ENCODE measurements around the gene ELOVL6. TPM values are rescaled to one million over a fixed set of nuclear protein-coding genes. Genes with fewer than 3 reads are reported as not detected.

Gene ELOVL6
- total and polyA plus RNA-seq, 2 of the 4 experiments (the other 2 are of a cell fraction), result 17.9 to 19.0 TPM

DNA sequence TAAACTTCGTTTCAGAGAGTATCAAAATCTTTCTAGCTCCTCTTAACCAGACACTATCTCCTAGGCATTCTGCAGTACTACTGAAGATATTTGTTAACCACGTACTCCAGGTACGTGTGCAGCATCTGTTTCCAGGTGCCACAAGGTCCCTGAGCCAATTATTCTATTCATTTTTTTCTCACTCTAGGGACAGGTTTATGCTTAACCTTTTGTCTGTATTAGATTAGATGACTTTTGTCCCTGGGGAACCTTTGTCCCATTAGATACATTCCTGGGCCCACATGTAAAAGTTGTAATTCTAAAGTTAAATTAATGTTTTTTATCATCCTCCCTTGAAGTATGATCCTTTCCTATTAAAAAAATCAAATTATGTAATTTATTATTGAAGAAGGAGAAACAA lies 16.5 kb downstream of the ELOVL6 start:
- no peak overlapping the region for H2AFZ ChIP-seq (replicated peaks; ENCODE audit: low read length, poor library complexity)
- CTCF ChIA-PET, result no interaction called here

More for the DNA sequence above, 16.5 kb downstream of the ELOVL6 start:
- H3K27me3 ChIP-seq (ENCODE audit: control insufficient read depth, insufficient read depth, low read length), result no peaks in the 10 kb centered on the region
- H3K9me3 ChIP-seq (ENCODE audit: control insufficient read depth, insufficient read depth, low read length), result no peaks in the 10 kb centered on the region
- H4K5ac ChIP-seq (ENCODE audit: low read depth, low read length), result no peak overlapping the region
- H3K56ac ChIP-seq (ENCODE audit: extremely low read depth, insufficient read depth, low read length), result no peak overlapping the region
- no peak overlapping the region for H3K14ac ChIP-seq (replicated peaks; ENCODE audit: low read depth, low read length)
- peaks cover 8 to 9% of the 10 kb centered on the region in 2 experiments; a peak in 3 of 4 replicates for H3K79me1 ChIP-seq (ENCODE audit: low read depth in 1 of 2, low read length in 2 of 2)
- no peak overlapping the region for H3K4me3 ChIP-seq (ENCODE audit: insufficient read depth, low read depth, low read length)
- no peak overlapping the region for H3K4me2 ChIP-seq (ENCODE audit: low read depth, low read length)
- H2BK20ac ChIP-seq (ENCODE audit: low read depth, low read length), result no peak overlapping the region
- no CpG with 5 or more reads among the region's 3 CpGs for WGBS, 2 experiments (ENCODE audit: extremely low coverage in 2 of 2, insufficient read length in 1 of 2)
- H3K23ac ChIP-seq (ENCODE audit: low read depth, low read length), result no peak overlapping the region
- no peak overlapping the region for H2BK5ac ChIP-seq (ENCODE audit: low read depth, low read length, poor library complexity, severe bottlenecking)
- BruUV-seq (replicated peaks), result no TSS peak
- no peak for TF ChIP-seq RFX5 (IDR thresholded peaks at IDR 0.05; ENCODE audit: low read depth, low read length)
- TF ChIP-seq, protein P1, sequence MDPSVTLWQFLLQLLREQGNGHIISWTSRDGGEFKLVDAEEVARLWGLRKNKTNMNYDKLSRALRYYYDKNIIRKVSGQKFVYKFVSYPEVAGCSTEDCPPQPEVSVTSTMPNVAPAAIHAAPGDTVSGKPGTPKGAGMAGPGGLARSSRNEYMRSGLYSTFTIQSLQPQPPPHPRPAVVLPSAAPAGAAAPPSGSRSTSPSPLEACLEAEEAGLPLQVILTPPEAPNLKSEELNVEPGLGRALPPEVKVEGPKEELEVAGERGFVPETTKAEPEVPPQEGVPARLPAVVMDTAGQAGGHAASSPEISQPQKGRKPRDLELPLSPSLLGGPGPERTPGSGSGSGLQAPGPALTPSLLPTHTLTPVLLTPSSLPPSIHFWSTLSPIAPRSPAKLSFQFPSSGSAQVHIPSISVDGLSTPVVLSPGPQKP (IDR thresholded peaks at IDR 0.05; ENCODE audit: borderline replicate concordance, low read depth, low read length), result no peak
- TF ChIP-seq RCOR1 (IDR thresholded peaks at IDR 0.05; ENCODE audit: insufficient replicate concordance, low read length), result no peak
- TF ChIP-seq NFE2L2 (IDR thresholded peaks at IDR 0.05; ENCODE audit: low read depth, low read length), result no peak
- TF ChIP-seq MXI1 (IDR thresholded peaks at IDR 0.05; ENCODE audit: borderline replicate concordance, low read depth, low read length), result no peak
- no peak for TF ChIP-seq MAFK (IDR thresholded peaks at IDR 0.05; ENCODE audit: low read depth, low read length)
- TF ChIP-seq FOS (IDR thresholded peaks at IDR 0.05; ENCODE audit: low read depth, low read length), result no peak
- TF ChIP-seq, protein P2, sequence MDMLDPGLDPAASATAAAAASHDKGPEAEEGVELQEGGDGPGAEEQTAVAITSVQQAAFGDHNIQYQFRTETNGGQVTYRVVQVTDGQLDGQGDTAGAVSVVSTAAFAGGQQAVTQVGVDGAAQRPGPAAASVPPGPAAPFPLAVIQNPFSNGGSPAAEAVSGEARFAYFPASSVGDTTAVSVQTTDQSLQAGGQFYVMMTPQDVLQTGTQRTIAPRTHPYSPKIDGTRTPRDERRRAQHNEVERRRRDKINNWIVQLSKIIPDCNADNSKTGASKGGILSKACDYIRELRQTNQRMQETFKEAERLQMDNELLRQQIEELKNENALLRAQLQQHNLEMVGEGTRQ (IDR thresholded peaks at IDR 0.05; ENCODE audit: low read depth, low read length), result no peak
- TF ChIP-seq BHLHE40 (IDR thresholded peaks at IDR 0.05; ENCODE audit: low read depth, low read length), result no peak
- TF ChIP-seq, protein P3, sequence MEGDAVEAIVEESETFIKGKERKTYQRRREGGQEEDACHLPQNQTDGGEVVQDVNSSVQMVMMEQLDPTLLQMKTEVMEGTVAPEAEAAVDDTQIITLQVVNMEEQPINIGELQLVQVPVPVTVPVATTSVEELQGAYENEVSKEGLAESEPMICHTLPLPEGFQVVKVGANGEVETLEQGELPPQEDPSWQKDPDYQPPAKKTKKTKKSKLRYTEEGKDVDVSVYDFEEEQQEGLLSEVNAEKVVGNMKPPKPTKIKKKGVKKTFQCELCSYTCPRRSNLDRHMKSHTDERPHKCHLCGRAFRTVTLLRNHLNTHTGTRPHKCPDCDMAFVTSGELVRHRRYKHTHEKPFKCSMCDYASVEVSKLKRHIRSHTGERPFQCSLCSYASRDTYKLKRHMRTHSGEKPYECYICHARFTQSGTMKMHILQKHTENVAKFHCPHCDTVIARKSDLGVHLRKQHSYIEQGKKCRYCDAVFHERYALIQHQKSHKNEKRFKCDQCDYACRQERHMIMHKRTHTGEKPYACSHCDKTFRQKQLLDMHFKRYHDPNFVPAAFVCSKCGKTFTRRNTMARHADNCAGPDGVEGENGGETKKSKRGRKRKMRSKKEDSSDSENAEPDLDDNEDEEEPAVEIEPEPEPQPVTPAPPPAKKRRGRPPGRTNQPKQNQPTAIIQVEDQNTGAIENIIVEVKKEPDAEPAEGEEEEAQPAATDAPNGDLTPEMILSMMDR (conservative IDR thresholded peaks at IDR 0.05; ENCODE audit: low read depth, low read length), result no peak
- H3K18ac ChIP-seq (ENCODE audit: low read depth, low read length), result no peak overlapping the region
- no peak overlapping the region for H4K8ac ChIP-seq (ENCODE audit: low read depth in 2 of 2, low read length in 2 of 2)
- no peak overlapping the region for H2BK120ac ChIP-seq (ENCODE audit: low read depth, low read length)
- H4K91ac ChIP-seq (ENCODE audit: insufficient read depth, low read depth, low read length), result no peak overlapping the region
- intact Hi-C loops (cut with micrococcal nuclease) (no loop called here), dilution Hi-C loops (cut with HindIII; ENCODE audit: low sequenced_read_pairs, unreplicated experiment) (no loop called here), in situ Hi-C loops (cut with MboI; ENCODE audit: low sequenced_read_pairs) (no loop called here)
- H2AK9ac ChIP-seq (replicated peaks; ENCODE audit: low read depth, low read length, poor library complexity), result no peak overlapping the region
- POLR2A ChIA-PET (ENCODE audit: unreplicated experiment), result no interaction called here
- H2BK15ac ChIP-seq (ENCODE audit: low read depth, low read length), result no peak overlapping the region
- peaks cover 2% of the 10 kb centered on the region; the same call in 1 of the 2 replicates for H3K36me3 ChIP-seq (ENCODE audit: control insufficient read depth, insufficient read depth, low read length)
- DNase-seq (no peak), ATAC-seq (ENCODE audit: low read depth) (no peak)
- H3K4me1 ChIP-seq (ENCODE audit: control insufficient read depth, insufficient read depth, low read length), result 0 out of 2 replicates have a peak, but pooled peaks cover 2% of the 10 kb centered on the region
- no peaks in the 10 kb centered on the region for H3K9me1 ChIP-seq (ENCODE audit: insufficient read depth, low read length)
- no peak overlapping the region for H3K9ac ChIP-seq (ENCODE audit: low read depth, low read length)
- H2AK5ac ChIP-seq (ENCODE audit: low read depth, low read length), result no peak overlapping the region
- H3K27ac ChIP-seq (ENCODE audit: insufficient read depth, low read length), result no peak overlapping the region
- H3K4ac ChIP-seq (ENCODE audit: low read depth, low read length), result no peak overlapping the region
- H4K20me1 ChIP-seq (ENCODE audit: insufficient read depth, low read length), result no peaks in the 10 kb centered on the region
